ENCODE results near the gene KANSL1. TPM values are rescaled to one million over a fixed set of nuclear protein-coding genes. Genes with fewer than 3 reads are reported as not detected.

Gene KANSL1
- total and polyA plus RNA-seq, 9 of the 15 experiments (the other 6 are each of a cell fraction or from before 2014, with no cell fraction given) = 3.6 to 55.4 (median 31.8) TPM

DNA sequence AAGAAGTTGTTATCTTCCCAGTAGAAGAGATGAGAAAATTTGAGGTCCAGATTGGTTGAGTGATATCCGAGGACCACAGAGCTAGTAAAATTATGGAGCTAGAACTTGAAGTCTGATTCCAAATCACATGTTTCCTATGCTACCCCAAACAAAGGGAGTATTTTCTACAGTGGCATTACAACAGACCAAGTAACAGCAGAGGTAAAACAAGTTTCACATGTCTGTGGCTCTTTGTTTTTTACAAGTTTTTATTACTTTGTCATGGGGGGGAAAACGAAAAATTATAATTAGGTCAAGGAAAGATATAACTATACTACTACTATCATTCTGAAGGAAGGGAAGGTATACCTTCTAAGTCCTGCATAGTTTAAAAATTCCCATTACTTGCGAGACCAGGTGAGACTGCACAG is 49.4 kb downstream of the KANSL1 start:
- H3K36me3 ChIP-seq (ENCODE audit: control insufficient read depth, insufficient read depth, low read length) = no peaks in the 10 kb centered on the region; the same call in 2 of the 3 replicates
- WGBS (ENCODE audit: insufficient coverage, low coverage, missing lambda C conversion rate) = 51% methylated on average over 3 of the region's 3 CpGs
- FAIRE-seq (no peak), DNase-seq (ENCODE audit: extremely low read depth in 1 of 4, low spot score in 3 of 4) (no peak), ATAC-seq (no peak)
- H3K4me3 ChIP-seq = no peak overlapping the region
- H2AFZ ChIP-seq (ENCODE audit: low read depth, low read length) = no peak overlapping the region
- in situ Hi-C loops (cut with MboI) = no loop called here
- ChIA-PET CTCF (ENCODE audit: low intra/inter-chr PET ratio) (no interaction called here), POLR2A (interaction anchor here (1.0 to 1.2 kb wide), 2 partner anchors 10 kb away, joined by 4 to 5 read pairs; no protein-coding TSS in a partner anchor)
- H3K4me1 ChIP-seq (replicated peaks in 1 of 2; ENCODE audit: control insufficient read depth in 2 of 2, insufficient read depth in 2 of 2, low read length in 2 of 2) = peaks cover 11 to 12% of the 10 kb centered on the region in 2 experiments; a peak in 4 of 5 replicates
- H3K9me1 ChIP-seq (ENCODE audit: control insufficient read depth, insufficient read depth, low read length) = no peaks in the 10 kb centered on the region
- no peak for TF ChIP-seq RBM17 (IDR thresholded peaks at IDR 0.05; ENCODE audit: borderline replicate concordance, low read depth, low read length)
- TF ChIP-seq, protein P1, sequence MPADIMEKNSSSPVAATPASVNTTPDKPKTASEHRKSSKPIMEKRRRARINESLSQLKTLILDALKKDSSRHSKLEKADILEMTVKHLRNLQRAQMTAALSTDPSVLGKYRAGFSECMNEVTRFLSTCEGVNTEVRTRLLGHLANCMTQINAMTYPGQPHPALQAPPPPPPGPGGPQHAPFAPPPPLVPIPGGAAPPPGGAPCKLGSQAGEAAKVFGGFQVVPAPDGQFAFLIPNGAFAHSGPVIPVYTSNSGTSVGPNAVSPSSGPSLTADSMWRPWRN (IDR thresholded peaks at IDR 0.05; ENCODE audit: low read depth) = no peak
- no peak for TF ChIP-seq RBBP5 (IDR thresholded peaks at IDR 0.05; ENCODE audit: borderline replicate concordance, insufficient read depth, low read length, poor library complexity, severe bottlenecking)
- TF ChIP-seq CC2D1A (IDR thresholded peaks at IDR 0.05) = no peak
- TF ChIP-seq ZNF584 (CRISPR knock-in tag; IDR thresholded peaks at IDR 0.05; ENCODE audit: low read depth) = no peak
- TF ChIP-seq, protein P2, sequence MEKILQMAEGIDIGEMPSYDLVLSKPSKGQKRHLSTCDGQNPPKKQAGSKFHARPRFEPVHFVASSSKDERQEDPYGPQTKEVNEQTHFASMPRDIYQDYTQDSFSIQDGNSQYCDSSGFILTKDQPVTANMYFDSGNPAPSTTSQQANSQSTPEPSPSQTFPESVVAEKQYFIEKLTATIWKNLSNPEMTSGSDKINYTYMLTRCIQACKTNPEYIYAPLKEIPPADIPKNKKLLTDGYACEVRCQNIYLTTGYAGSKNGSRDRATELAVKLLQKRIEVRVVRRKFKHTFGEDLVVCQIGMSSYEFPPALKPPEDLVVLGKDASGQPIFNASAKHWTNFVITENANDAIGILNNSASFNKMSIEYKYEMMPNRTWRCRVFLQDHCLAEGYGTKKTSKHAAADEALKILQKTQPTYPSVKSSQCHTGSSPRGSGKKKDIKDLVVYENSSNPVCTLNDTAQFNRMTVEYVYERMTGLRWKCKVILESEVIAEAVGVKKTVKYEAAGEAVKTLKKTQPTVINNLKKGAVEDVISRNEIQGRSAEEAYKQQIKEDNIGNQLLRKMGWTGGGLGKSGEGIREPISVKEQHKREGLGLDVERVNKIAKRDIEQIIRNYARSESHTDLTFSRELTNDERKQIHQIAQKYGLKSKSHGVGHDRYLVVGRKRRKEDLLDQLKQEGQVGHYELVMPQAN (IDR thresholded peaks at IDR 0.05; ENCODE audit: borderline replicate concordance) = no peak
- TF ChIP-seq MTA2 (IDR thresholded peaks at IDR 0.05; ENCODE audit: low read depth) = no peak
- TF ChIP-seq TARDBP (IDR thresholded peaks at IDR 0.05) = no peak
- no peak for TF ChIP-seq HMGN3 (IDR thresholded peaks at IDR 0.05; ENCODE audit: borderline replicate concordance, extremely low read depth, insufficient read length, low read depth, low read length)
- TF ChIP-seq BRD4 (IDR thresholded peaks at IDR 0.05) = no peak
- 0 out of 2 replicates have a peak, but pooled peaks cover 2% of the 10 kb centered on the region for H4K20me1 ChIP-seq (replicated peaks; ENCODE audit: control insufficient read depth, insufficient read depth, low read length)
- no peak overlapping the region for H3K27ac ChIP-seq (ENCODE audit: extremely low read depth, low read depth, low read length)
- H3K9ac ChIP-seq (ENCODE audit: insufficient read depth in 1 of 2, low read depth in 2 of 2, low read length in 2 of 2) = no peak overlapping the region
- no TSS peak for BruUV-seq (replicated peaks)
- intact Hi-C loops (cut with micrococcal nuclease) = no loop called here
- no peak overlapping the region for H3K4me2 ChIP-seq (ENCODE audit: insufficient read depth, low read length)
- peaks cover 93% of the 10 kb centered on the region for H3K79me2 ChIP-seq (ENCODE audit: control insufficient read depth, insufficient read depth, low read length)
- H3K27me3 ChIP-seq (ENCODE audit: control insufficient read depth in 2 of 2, insufficient read depth in 2 of 2, low read length in 2 of 2) = no peaks in the 10 kb centered on the region
- H3K9me3 ChIP-seq (replicated peaks; ENCODE audit: control insufficient read depth, insufficient read depth, low read depth, low read length) = no peaks in the 10 kb centered on the region

Measured in K562 (cell line).